SK-N-SH (cell line): Measurements from ENCODE around the gene TGFB3.

Source experiments
- EP300 ChIP-seq, 2 experiments: IDR thresholded peaks; 2 replicates each; pipeline versions ENCODE4 v1.4.0 to v1.6.1; 2012; ENCODE audit warnings: borderline replicate concordance in 1 of 2, low read depth in 1 of 2, low read length in 1 of 2
- GATA2 ChIP-seq: sonication (generic); formaldehyde crosslinking; IDR thresholded peaks from 2 replicates; pipeline ENCODE4 v1.5.0; 2020; ENCODE audit warnings: mild to moderate bottlenecking, missing genetic modification reagents
- JUND ChIP-seq: IDR thresholded peaks from 2 replicates; pipeline ENCODE4 v1.4.0; 2012
- PBX3 ChIP-seq: IDR thresholded peaks from 2 replicates; pipeline ENCODE4; 2012
- POLR2AphosphoS5 ChIP-seq: IDR thresholded peaks from 2 replicates; pipeline ENCODE4 v1.6.1; 2012; ENCODE audit warnings: low read depth, low read length
- RAD21 ChIP-seq: IDR thresholded peaks from 2 replicates; pipeline ENCODE4 v1.6.1; 2012; ENCODE audit warnings: mild to moderate bottlenecking, low read length
- RCOR1 ChIP-seq: fragments of 150-350 bp; IDR thresholded peaks from 2 replicates; pipeline ENCODE4 v1.6.1; 2017; ENCODE audit warnings: antibody characterized with exemption, low read length
- RFX5 ChIP-seq: IDR thresholded peaks from 2 replicates; pipeline ENCODE4 v1.6.1; 2012; ENCODE audit warnings: mild to moderate bottlenecking, improper control_type of control experiment, low read length
- SMC3 ChIP-seq: IDR thresholded peaks from 2 replicates; pipeline ENCODE4 v1.6.1; 2012; ENCODE audit warnings: low read depth, low read length, improper control_type of control experiment
- TAF1 ChIP-seq: IDR thresholded peaks from 2 replicates; pipeline ENCODE4 v1.6.1; 2012; ENCODE audit warnings: low read depth, mild to moderate bottlenecking, low read length, moderate library complexity, borderline replicate concordance
- TCF12 ChIP-seq: IDR thresholded peaks from 2 replicates; pipeline ENCODE4 v1.4.0; 2012
- USF2 ChIP-seq: fragments of 150-350 bp; IDR thresholded peaks from 2 replicates; pipeline ENCODE4 v1.6.1; 2017; ENCODE audit warnings: antibody characterized with exemption, low read length, low read depth, borderline replicate concordance
- YY1 ChIP-seq: IDR thresholded peaks from 2 replicates; pipeline ENCODE4 v1.4.0; 2012; ENCODE audit warnings: low read depth, mild to moderate bottlenecking
- TF ChIP-seq, protein P1 (sequence below): fragments of 200-600 bp; sonication (generic); IDR thresholded peaks from 2 replicates; pipeline ENCODE4 v1.6.1; 2017; ENCODE audit warnings: antibody characterized with exemption, mild to moderate bottlenecking, moderate library complexity

DNA sequence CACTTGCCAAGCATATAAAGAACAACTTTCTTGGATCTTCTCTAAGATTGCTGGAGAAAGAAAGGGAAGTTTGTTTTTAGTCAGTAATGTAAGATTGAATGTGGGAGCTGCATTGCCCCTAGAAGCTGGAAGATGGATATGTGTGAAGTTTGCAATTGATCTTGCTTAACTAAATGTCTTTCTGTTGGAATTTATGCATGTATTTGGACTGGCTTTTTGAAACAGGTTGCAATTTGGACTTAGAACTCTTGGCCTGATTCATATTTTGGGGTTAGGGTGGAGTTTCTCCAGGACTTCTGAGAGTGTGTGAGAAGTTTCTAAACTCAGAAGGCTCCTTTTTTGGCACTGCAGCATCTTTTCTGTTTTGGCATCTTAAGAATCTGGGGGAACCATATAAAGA, 30.1 kb upstream of the TGFB3 start:
- no peak for TF ChIP-seq POLR2AphosphoS5
- TF ChIP-seq, protein P1, sequence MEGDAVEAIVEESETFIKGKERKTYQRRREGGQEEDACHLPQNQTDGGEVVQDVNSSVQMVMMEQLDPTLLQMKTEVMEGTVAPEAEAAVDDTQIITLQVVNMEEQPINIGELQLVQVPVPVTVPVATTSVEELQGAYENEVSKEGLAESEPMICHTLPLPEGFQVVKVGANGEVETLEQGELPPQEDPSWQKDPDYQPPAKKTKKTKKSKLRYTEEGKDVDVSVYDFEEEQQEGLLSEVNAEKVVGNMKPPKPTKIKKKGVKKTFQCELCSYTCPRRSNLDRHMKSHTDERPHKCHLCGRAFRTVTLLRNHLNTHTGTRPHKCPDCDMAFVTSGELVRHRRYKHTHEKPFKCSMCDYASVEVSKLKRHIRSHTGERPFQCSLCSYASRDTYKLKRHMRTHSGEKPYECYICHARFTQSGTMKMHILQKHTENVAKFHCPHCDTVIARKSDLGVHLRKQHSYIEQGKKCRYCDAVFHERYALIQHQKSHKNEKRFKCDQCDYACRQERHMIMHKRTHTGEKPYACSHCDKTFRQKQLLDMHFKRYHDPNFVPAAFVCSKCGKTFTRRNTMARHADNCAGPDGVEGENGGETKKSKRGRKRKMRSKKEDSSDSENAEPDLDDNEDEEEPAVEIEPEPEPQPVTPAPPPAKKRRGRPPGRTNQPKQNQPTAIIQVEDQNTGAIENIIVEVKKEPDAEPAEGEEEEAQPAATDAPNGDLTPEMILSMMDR = no peak
- no peak for TF ChIP-seq SMC3
- TF ChIP-seq RFX5 = no peak
- TF ChIP-seq RCOR1 = no peak
- no peak for TF ChIP-seq PBX3
- no peak for TF ChIP-seq YY1
- no peak for TF ChIP-seq TCF12
- no peak for TF ChIP-seq RAD21
- no peak for TF ChIP-seq TAF1
- no peak for TF ChIP-seq JUND
- TF ChIP-seq USF2 = no peak
- no peak for TF ChIP-seq GATA2
- no peak for TF ChIP-seq EP300 (IDR thresholded peaks at IDR 0.05; ENCODE audit: borderline replicate concordance in 1 of 2, low read depth in 1 of 2, low read length in 1 of 2)
